ENCODE data around the gene UNC5CL. TPM values are rescaled to one million over a fixed set of nuclear protein-coding genes. Genes with fewer than 3 reads are reported as not detected.

The UNC5CL gene
- total and polyA plus RNA-seq, 2 of the 4 experiments (the other 2 are of a cell fraction), result not detected

- dilution Hi-C loops (cut with HindIII; ENCODE audit: low sequenced_read_pairs, unreplicated experiment), result no loop called here
- peaks cover 24% of the 10 kb centered on the region for H3K27me3 ChIP-seq (ENCODE audit: control insufficient read depth, insufficient read depth, low read length)
- no peak overlapping the region for H3K14ac ChIP-seq (replicated peaks; ENCODE audit: low read depth, low read length)
- intact Hi-C loops (cut with micrococcal nuclease), result no loop called here
- H4K5ac ChIP-seq (ENCODE audit: low read depth, low read length), result no peak overlapping the region
- WGBS, 2 experiments (ENCODE audit: extremely low coverage in 2 of 2, insufficient read length in 1 of 2), result no CpG with 5 or more reads among the region's 4 CpGs
- H3K23ac ChIP-seq (ENCODE audit: low read depth, low read length), result no peak overlapping the region
- TF ChIP-seq RCOR1 (IDR thresholded peaks at IDR 0.05; ENCODE audit: insufficient replicate concordance, low read length) (no peak), RAD21 (IDR thresholded peaks at IDR 0.05; ENCODE audit: low read length) (no peak), CTCF (conservative IDR thresholded peaks at IDR 0.05; ENCODE audit: low read depth, low read length) (no peak), NFE2L2 (IDR thresholded peaks at IDR 0.05; ENCODE audit: low read depth, low read length) (no peak), USF2 (IDR thresholded peaks at IDR 0.05; ENCODE audit: low read depth, low read length) (no peak), POLR2A (IDR thresholded peaks at IDR 0.05; ENCODE audit: low read depth, low read length) (no peak)
- no peak overlapping the region for H2BK20ac ChIP-seq (ENCODE audit: low read depth, low read length)
- peaks cover 11% of the 10 kb centered on the region for H3K4me1 ChIP-seq (ENCODE audit: control insufficient read depth, insufficient read depth, low read length)
- H3K4me2 ChIP-seq (ENCODE audit: low read depth, low read length), result no peak overlapping the region
- H3K4me3 ChIP-seq (ENCODE audit: insufficient read depth, low read depth, low read length), result no peak overlapping the region
- in situ Hi-C loops (cut with MboI; ENCODE audit: low sequenced_read_pairs), result no loop called here
- H3K4ac ChIP-seq (ENCODE audit: low read depth, low read length), result no peak overlapping the region
- no peak overlapping the region for H3K9ac ChIP-seq (ENCODE audit: low read depth, low read length)
- peaks cover 6% of the 10 kb centered on the region; the same call in 1 of the 2 replicates for H3K9me1 ChIP-seq (ENCODE audit: insufficient read depth, low read length)
- H2AK9ac ChIP-seq (replicated peaks; ENCODE audit: low read depth, low read length, poor library complexity), result no peak overlapping the region
- no peaks in the 10 kb centered on the region for H3K36me3 ChIP-seq (ENCODE audit: control insufficient read depth, insufficient read depth, low read length)
- CTCF ChIA-PET, result interaction anchor here (0.6 to 2.1 kb wide), 3 partner anchors 29 to 186 kb away, joined by 3 to 10 read pairs (median 5); no protein-coding TSS in a partner anchor
- no peak for DNase-seq
- no peak overlapping the region for H2BK5ac ChIP-seq (ENCODE audit: low read depth, low read length, poor library complexity, severe bottlenecking)
- H2AK5ac ChIP-seq (ENCODE audit: low read depth, low read length), result no peak overlapping the region
- H2BK120ac ChIP-seq (ENCODE audit: low read depth, low read length), result no peak overlapping the region
- no peaks in the 10 kb centered on the region for H3K9me3 ChIP-seq (ENCODE audit: control insufficient read depth, insufficient read depth, low read length)
- no peak for ATAC-seq (ENCODE audit: low read depth)
- H3K56ac ChIP-seq (ENCODE audit: extremely low read depth, insufficient read depth, low read length), result no peak overlapping the region
- no peak overlapping the region for H4K91ac ChIP-seq (ENCODE audit: insufficient read depth, low read depth, low read length)
- no peak overlapping the region for H2BK15ac ChIP-seq (ENCODE audit: low read depth, low read length)
- H2AFZ ChIP-seq (replicated peaks; ENCODE audit: low read length, poor library complexity), result no peak overlapping the region
- POLR2A ChIA-PET (ENCODE audit: unreplicated experiment), result no interaction called here
- no peaks in the 10 kb centered on the region for H3K79me1 ChIP-seq (ENCODE audit: low read depth in 1 of 2, low read length in 2 of 2)
- H4K8ac ChIP-seq (ENCODE audit: low read depth in 2 of 2, low read length in 2 of 2), result no peak overlapping the region
- no TSS peak for BruUV-seq (replicated peaks)
- no peaks in the 10 kb centered on the region for H4K20me1 ChIP-seq (ENCODE audit: insufficient read depth, low read length)
- no peak overlapping the region for H3K18ac ChIP-seq (ENCODE audit: low read depth, low read length)
- H3K27ac ChIP-seq (ENCODE audit: insufficient read depth, low read length), result no peak overlapping the region
These were observed 40.4 kb downstream of the UNC5CL start for GRCh38 chr6:40998661-40999060.

Data from IMR-90 (cell line).